Neural progenitor cell (in vitro differentiated cells): ENCODE measurements around the gene ATP5IF1. TPM values are rescaled to one million over a fixed set of nuclear protein-coding genes. Genes with fewer than 3 reads are reported as not detected.

ENCODE experiments used
- DNase-seq: peaks from one replicate; pipeline ENCODE4 v3.0.0-alpha.2; 2016; ENCODE audit warnings: low spot score
- H2AFZ ChIP-seq: fragments of 200-600 bp; sonication (generic); replicated peaks from 2 replicates; pipeline ENCODE4 v1.6.1; 2016; ENCODE audit warnings: antibody characterized with exemption
- H3F3A ChIP-seq: fragments of 200-600 bp; sonication (generic); 2 replicates; pipeline ENCODE4 v1.6.1; 2016; ENCODE audit warnings: antibody characterized with exemption, low read depth
- H3K27ac ChIP-seq: fragments of 200-600 bp; sonication (generic); 2 replicates; pipeline ENCODE4 v1.5.1; 2016; ENCODE audit warnings: mild to moderate bottlenecking
- H3K27me3 ChIP-seq: fragments of 200-600 bp; sonication (generic); 2 replicates; pipeline ENCODE4 v1.6.1; 2016; ENCODE audit warnings: mild to moderate bottlenecking, moderate library complexity
- H3K36me3 ChIP-seq: fragments of 200-600 bp; sonication (generic); 2 replicates; pipeline ENCODE4 v1.5.1; 2016
- H3K4me1 ChIP-seq: fragments of 200-600 bp; sonication (generic); 2 replicates; pipeline ENCODE4 v1.6.1; 2016; ENCODE audit warnings: mixed run types
- H3K4me2 ChIP-seq: fragments of 200-600 bp; sonication (generic); 2 replicates; pipeline ENCODE4 v1.6.1; 2016
- H3K4me3 ChIP-seq: fragments of 200-600 bp; sonication (generic); 2 replicates; pipeline ENCODE4 v1.5.1; 2016
- H3K79me2 ChIP-seq: fragments of 200-600 bp; sonication (generic); 2 replicates; pipeline ENCODE4 v1.6.1; 2016; ENCODE audit warnings: low read depth
- H3K9ac ChIP-seq: fragments of 200-600 bp; sonication (generic); 2 replicates; pipeline ENCODE4 v1.6.1; 2016
- H3K9me3 ChIP-seq: fragments of 200-600 bp; sonication (generic); 2 replicates; pipeline ENCODE4 v1.5.1; 2016; ENCODE audit warnings: low read depth
- H4K20me1 ChIP-seq: fragments of 200-600 bp; sonication (generic); 2 replicates; pipeline ENCODE4 v1.6.1; 2016; ENCODE audit warnings: low read depth
- H3K27ac Mint-ChIP-seq: 3 replicates; pipeline ENCODE4 v1.8.0; 2021; ENCODE audit warnings: mixed read lengths
- H3K27me3 Mint-ChIP-seq: 2 replicates; pipeline ENCODE4 v1.8.0; 2022; ENCODE audit warnings: low read depth, mild to moderate bottlenecking, inconsistent platforms, moderate library complexity, mixed read lengths; ENCODE audit not compliant: insufficient read depth
- H3K36me3 Mint-ChIP-seq: 3 replicates; pipeline ENCODE4 v1.8.0; 2021; ENCODE audit warnings: mixed read lengths
- H3K4me1 Mint-ChIP-seq: 3 replicates; pipeline ENCODE4 v1.8.0; 2021; ENCODE audit warnings: mixed read lengths
- H3K4me3 Mint-ChIP-seq: 3 replicates; pipeline ENCODE4 v1.8.0; 2021; ENCODE audit warnings: mild to moderate bottlenecking, moderate library complexity, mixed read lengths
- H3K9me3 Mint-ChIP-seq: 3 replicates; pipeline ENCODE4 v1.8.0; 2020; ENCODE audit warnings: mixed read lengths
- CTCF ChIP-seq: fragments of 200-600 bp; sonication (generic); IDR thresholded peaks from 2 replicates; pipeline ENCODE4 v1.5.1; 2017; ENCODE audit warnings: antibody characterized with exemption, mild to moderate bottlenecking
- EZH2 ChIP-seq: fragments of 200-600 bp; sonication (generic); IDR thresholded peaks from 2 replicates; pipeline ENCODE4 v1.6.1; 2017; ENCODE audit warnings: antibody characterized with exemption, mild to moderate bottlenecking, moderate library complexity
- EZH2phosphoT487 ChIP-seq: fragments of 200-600 bp; sonication (generic); IDR thresholded peaks from 2 replicates; pipeline ENCODE4 v1.6.1; 2017; ENCODE audit warnings: antibody characterized with exemption
- total RNA-seq: library from RNA; depleted of rRNA; stranded (reverse); fragments of >200 nt; gene quantifications from 2 replicates; pipeline ENCODE4 v1.2.3, GENCODE V29; 2015; ENCODE audit warnings: low replicate concordance

The ATP5IF1 gene
- total RNA-seq, 1 donor from 2014 or later = 187 TPM

- H3K27me3 Mint-ChIP-seq = no peaks in the 10 kb centered on the region
- no peak for DNase-seq
- H3K4me1 ChIP-seq = peaks cover 2% of the 10 kb centered on the region
- H3K79me2 ChIP-seq = no peaks in the 10 kb centered on the region
- no peak overlapping the region for H3K4me2 ChIP-seq
- H3K9me3 ChIP-seq = no peaks in the 10 kb centered on the region
- TF ChIP-seq EZH2 (no peak), EZH2phosphoT487 (no peak), CTCF (no peak)
- no peak overlapping the region for H3K4me3 ChIP-seq
- no peak overlapping the region for H2AFZ ChIP-seq
- H3K4me3 Mint-ChIP-seq = no peak overlapping the region
- no peak overlapping the region for H3K27ac Mint-ChIP-seq
- H4K20me1 ChIP-seq = no peaks in the 10 kb centered on the region
- H3K27me3 ChIP-seq = no peaks in the 10 kb centered on the region
- H3F3A ChIP-seq = no peaks in the 10 kb centered on the region
- no peaks in the 10 kb centered on the region for H3K9me3 Mint-ChIP-seq
- no peaks in the 10 kb centered on the region for H3K4me1 Mint-ChIP-seq
- H3K36me3 ChIP-seq = no peaks in the 10 kb centered on the region
- H3K27ac ChIP-seq = no peak overlapping the region
- peaks cover 25% of the 10 kb centered on the region for H3K36me3 Mint-ChIP-seq
- H3K9ac ChIP-seq = no peak overlapping the region
Observed at GRCh38 chr1:28280501-28280900, 44.6 kb downstream of the ATP5IF1 start.

GRCh38 chr1:28280977-28281381 is 45.1 kb downstream of the ATP5IF1 start:
- Histone ChIP-seq H3K27ac (no peak overlapping the region), H3K4me1 (peaks cover 7% of the 10 kb centered on the region), H3K4me3 (no peak overlapping the region), H2AFZ (no peak overlapping the region), H4K20me1 (no peaks in the 10 kb centered on the region), H3K27me3 (no peaks in the 10 kb centered on the region), H3K9me3 (no peaks in the 10 kb centered on the region), H3K79me2 (no peaks in the 10 kb centered on the region), H3K9ac (no peak overlapping the region), H3K4me2 (no peak overlapping the region), H3K36me3 (no peaks in the 10 kb centered on the region), H3F3A (no peaks in the 10 kb centered on the region)
- H3K4me3 Mint-ChIP-seq = no peak overlapping the region
- H3K4me1 Mint-ChIP-seq = no peaks in the 10 kb centered on the region
- TF ChIP-seq EZH2 (no peak), EZH2phosphoT487 (no peak), CTCF (no peak)
- no peak overlapping the region for H3K27ac Mint-ChIP-seq
- H3K27me3 Mint-ChIP-seq = no peaks in the 10 kb centered on the region
- DNase-seq = no peak
- peaks cover 25% of the 10 kb centered on the region for H3K36me3 Mint-ChIP-seq
- H3K9me3 Mint-ChIP-seq = no peaks in the 10 kb centered on the region

DNA sequence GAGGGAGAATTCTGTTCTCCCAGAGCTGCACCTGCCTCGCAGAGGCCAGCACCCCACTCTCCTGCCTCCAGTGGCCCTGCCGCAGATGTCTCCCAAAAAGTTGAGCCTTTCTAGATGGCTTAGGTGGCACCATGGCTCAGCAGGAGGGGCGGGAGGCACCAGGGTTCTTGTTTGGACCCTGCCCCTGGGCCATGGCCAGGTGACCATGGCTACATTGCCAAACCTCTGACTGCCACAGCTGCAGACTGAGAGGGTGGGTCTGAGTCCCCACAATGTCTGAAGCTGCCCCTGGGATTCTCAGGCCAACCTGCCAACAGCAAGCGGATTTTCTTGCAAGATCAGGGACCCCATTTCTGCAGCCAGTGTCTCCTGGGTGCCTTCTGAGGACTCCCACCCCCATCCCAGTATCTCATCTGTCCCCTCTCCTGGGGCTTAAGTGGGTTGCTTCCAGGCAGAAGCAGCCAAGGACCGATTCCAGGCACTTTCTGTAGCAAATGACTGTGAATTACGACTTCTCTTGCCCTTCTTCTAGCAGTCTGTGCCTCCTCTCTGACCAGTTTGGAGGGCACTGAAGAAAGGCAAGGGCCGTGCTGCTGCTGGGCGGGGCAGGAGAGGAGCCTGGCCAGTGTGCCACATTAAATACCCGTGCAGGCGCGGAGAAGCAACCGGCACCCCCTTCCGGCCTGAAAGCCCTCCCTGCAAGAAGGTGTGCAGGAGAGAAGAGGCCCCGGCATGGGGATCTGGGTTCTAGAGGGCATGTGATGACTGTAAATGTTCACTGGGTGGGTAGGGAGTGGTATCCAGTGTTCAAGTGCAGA is 45.9 kb downstream of the ATP5IF1 start:
- DNase-seq = no peak

More for the DNA sequence above, 45.9 kb downstream of the ATP5IF1 start:
- H3K4me3 Mint-ChIP-seq = no peak overlapping the region
- no peaks in the 10 kb centered on the region for H3K9me3 Mint-ChIP-seq
- no peaks in the 10 kb centered on the region for H3K79me2 ChIP-seq
- H4K20me1 ChIP-seq = no peaks in the 10 kb centered on the region
- no peaks in the 10 kb centered on the region for H3F3A ChIP-seq
- TF ChIP-seq EZH2 (no peak), EZH2phosphoT487 (no peak), CTCF (no peak)
- no peak overlapping the region for H3K4me2 ChIP-seq
- no peak overlapping the region for H3K4me3 ChIP-seq
- H3K9ac ChIP-seq = no peak overlapping the region
- no peak overlapping the region for H2AFZ ChIP-seq
- no peak overlapping the region for H3K27ac ChIP-seq
- peaks cover 8% of the 10 kb centered on the region for H3K4me1 ChIP-seq
- no peaks in the 10 kb centered on the region for H3K9me3 ChIP-seq
- no peaks in the 10 kb centered on the region for H3K27me3 ChIP-seq
- no peaks in the 10 kb centered on the region for H3K4me1 Mint-ChIP-seq
- H3K36me3 Mint-ChIP-seq = peaks cover 25% of the 10 kb centered on the region
- H3K27ac Mint-ChIP-seq = no peak overlapping the region
- no peaks in the 10 kb centered on the region for H3K36me3 ChIP-seq
- H3K27me3 Mint-ChIP-seq = no peaks in the 10 kb centered on the region
